22Rv1 (cell line): ENCODE data around the gene FH.

Experiments
- CTCF ChIP-seq: fragments of 450-650 bp; IDR thresholded peaks from 2 replicates; pipeline ENCODE4 v1.5.1; 2017; ENCODE audit warnings: mild to moderate bottlenecking
- ZFX ChIP-seq: fragments of 450-650 bp; IDR thresholded peaks from 2 replicates; pipeline ENCODE4 v1.6.1; 2017; ENCODE audit warnings: antibody characterized with exemption, borderline replicate concordance

- TF ChIP-seq CTCF, result no peak
- TF ChIP-seq ZFX, result no peak
These were observed 34.4 kb downstream of the FH start for GRCh38 chr1:241485145-241485544.
